GM19043 (cell line): ENCODE data around the gene METTL4.
A peak's percentile ranks its signal among the peaks of the same experiment; 100 is the strongest.

Experiments used
- ATAC-seq: cut with Tn5 transposase; IDR thresholded peaks from one replicate; pipeline ENCODE4 v1.9.1; 2021; ENCODE audit warnings: low read depth; ENCODE audit not compliant: unreplicated experiment

Gene METTL4

DNA sequence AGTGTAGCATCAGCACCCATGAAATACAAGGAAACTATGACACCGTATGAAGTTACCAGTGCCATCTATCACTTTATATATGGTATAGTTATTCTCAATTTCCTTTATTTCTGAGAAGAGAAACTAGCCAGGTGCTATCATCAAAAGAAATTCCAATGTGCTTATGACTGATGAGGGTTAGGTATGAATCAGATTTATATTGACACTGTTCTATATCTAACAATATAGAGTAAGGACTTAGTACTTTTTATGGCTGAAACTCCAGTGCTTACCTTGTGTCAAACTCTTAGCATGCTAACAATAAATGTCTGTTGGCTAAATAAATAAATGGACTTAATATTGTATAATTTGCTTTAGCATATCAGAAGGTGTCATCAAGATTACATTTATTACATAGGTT, 6.9 kb downstream of the METTL4 start:
- no peak for ATAC-seq

- no peak for ATAC-seq
Measured at GRCh38 chr18:2559249-2559648, 12.1 kb downstream of the METTL4 start.

DNA sequence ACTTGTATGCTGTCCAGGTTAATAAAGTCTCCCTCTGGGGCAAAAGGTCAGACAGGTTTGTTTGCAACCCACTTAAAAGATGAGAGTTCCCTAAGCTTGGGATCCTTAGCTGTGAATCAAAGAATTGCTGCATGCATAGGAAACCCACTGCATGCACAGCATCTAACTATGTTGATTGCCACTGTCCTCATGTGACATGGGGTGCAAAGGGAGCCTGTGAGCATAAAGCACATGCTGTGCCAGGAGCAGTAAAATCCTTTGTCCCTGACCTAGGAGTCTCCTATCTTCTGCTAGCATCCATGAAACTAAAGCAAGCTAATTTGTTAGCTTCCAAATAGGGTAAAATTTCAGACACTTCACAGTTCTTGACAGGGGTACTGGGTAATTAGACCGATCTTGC, 13.8 kb downstream of the METTL4 start:
- no peak for ATAC-seq

DNA sequence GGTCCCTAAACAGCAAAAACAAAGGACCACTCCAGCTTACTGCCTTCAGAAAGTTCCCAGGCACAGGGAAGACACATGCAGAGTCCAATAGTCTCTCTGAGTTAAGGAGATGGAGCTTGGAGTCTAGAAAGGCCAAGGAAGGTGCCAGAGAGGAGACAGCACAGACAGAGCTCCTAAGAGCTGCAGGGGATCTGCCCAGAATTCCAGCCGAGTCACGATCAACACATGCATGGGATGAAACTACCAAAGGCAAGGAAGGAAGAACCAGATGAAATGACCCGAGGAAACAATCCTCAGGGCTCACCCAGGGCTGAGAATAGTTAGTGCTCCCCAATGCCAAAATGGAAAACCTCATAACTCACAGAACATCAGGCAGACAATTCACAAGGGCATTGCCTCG, 15.4 kb downstream of the METTL4 start:
- no peak for ATAC-seq

DNA sequence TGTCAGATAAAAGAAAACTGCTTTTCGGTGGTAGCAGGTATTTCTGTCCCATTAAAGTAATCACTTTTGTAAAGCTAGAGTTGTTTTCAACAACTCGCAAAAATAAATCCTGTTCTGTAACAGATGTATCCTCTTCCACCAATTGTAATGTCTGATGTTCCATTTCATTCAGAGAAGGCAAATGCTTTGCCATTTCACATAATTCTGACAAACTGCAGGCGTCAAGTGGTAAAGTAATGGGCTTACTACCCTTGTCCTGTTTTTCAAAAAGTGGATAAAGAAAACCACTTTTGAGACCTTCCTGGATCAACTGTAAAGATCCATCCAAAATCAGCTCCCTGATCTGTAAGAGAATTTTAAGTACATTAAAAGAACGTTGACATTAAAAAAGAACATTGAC, 16.6 kb downstream of the METTL4 start:
- no peak for ATAC-seq

DNA sequence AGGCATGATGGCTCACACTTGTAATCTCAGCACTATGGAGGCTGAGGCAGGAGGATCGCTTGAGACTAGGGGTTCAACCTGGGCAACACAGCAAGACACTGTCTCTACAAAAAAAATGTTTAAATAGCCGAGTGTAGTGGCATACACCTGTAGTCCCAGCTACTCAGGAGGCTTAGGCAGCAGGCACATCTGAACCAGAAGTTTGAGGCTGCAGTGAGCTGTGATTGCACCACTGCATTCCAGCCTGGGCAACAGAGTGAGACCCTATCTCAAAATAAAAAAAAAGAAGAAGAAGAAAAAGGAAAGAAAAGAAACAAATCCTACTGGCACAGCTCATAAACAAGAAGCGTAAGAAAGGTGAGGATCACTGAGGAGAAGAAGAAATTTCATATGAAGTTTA, 19.9 kb downstream of the METTL4 start:
- no peak for ATAC-seq

DNA sequence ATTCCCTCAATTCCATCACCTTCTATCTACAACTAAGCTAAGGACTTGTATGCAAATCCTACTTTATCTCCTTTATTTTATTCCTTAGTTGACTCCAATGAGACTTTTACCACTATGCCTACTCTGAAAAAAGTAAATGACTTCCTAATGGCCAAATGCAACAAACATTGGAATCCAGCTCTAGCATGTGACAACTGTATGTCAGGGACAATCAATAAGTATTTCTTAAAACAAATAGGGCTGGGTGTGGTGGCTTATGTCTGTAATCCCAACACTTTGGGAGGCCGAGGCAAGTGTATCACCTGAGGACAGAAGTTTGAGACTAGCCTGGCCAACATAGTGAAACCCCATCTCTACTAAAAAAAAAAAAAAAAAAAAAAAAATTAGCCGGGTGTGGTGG, 21.8 kb downstream of the METTL4 start:
- ATAC-seq, result no peak

DNA sequence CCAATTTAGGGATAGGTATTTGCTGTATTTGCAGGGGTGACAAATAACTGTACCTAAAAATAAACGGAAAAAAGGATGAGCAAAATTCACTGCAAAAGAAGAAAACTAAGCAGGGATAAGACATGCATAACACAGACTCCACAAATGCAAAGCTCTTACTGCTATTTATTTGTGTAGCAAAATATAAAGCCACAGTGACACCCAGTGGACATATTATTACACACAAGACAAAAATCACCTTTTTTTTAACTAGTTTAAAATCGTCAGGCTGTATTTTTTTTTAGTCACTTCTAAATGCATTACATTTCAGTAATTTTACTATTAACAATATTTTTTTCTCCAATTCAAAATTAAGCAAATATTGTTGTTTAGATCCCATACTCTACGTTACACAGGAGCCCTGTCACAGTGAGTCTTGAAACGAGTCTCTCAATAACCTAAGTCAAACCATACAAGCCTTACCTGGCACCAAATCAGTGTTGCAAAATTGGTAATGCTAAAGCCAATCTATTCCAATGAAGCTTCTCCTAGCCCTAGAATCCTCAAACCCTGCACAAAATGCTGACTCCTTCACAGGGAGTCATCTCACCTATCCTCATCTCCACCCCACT, 23.7 kb downstream of the METTL4 start:
- no peak for ATAC-seq

DNA sequence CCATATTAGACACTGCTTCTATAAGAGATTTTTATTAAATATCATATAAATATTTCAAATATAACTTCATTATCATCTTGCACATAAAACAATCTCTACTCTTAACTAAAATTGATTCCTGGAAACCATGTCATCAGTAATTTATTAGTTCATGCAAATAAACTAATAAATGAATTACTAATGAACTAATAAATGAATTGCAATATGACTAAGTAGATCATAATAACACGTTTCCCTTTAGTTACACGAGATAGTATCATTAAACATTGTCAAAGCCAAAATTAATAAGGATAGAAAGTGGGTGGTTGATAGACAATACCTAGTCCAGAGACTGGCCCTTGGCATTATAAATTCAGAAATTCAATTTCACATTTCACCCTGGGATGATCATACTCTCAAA, 26.1 kb downstream of the METTL4 start:
- no peak for ATAC-seq

DNA sequence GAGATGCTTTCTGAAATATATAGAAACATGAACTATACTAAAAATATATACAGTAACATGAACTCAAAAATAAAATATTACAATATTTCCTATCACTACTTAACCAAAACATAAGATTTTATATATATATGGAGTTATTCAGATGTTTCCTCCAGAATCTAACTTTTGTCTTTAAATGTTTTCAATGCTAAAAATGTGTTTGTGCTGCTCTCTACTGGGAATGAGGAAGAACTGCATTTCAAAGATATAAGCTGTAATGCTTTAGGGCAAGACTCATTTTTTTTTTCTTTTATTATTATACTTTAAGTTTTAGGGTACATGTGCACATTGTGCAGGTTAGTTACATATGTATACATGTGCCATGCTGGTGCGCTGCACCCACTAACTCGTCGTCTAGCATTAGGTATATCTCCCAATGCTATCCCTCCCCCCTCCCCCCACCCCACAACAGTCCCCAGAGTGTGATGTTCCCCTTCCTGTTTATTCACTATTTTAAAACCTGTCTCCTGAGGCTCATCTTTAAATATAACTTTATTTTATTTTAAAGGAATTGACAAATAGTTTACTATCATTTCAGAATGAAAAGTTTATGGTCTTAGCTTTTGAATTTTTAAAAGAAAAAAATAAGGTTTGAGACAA, 29.3 kb downstream of the METTL4 start:
- peak; percentile 68 for ATAC-seq

DNA sequence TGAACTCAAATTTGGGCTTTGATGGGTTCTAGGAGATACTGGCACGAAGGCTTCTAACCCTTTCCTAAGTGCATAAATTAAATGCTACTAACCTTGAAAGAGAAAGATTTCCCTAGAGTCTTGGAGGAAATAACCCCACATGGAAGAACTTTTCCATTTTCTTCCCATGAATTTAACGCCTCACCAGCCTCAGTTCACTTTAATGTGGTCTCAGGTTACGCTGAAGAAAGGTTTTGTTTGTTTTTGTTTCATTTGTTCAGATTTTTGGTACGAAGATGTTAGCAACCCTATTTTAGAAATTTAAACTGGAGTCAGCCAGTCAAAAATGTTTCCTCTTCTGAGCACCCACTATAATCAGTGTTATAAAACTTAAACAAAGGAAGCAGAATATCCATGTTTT, 30.7 kb downstream of the METTL4 start:
- no peak for ATAC-seq

- ATAC-seq, result no peak
Measured at GRCh38 chr18:2538844-2539243, 32.5 kb downstream of the METTL4 start.

GRCh38 chr18:2538236-2538635, 33.1 kb downstream of the METTL4 start:
- no peak for ATAC-seq

DNA sequence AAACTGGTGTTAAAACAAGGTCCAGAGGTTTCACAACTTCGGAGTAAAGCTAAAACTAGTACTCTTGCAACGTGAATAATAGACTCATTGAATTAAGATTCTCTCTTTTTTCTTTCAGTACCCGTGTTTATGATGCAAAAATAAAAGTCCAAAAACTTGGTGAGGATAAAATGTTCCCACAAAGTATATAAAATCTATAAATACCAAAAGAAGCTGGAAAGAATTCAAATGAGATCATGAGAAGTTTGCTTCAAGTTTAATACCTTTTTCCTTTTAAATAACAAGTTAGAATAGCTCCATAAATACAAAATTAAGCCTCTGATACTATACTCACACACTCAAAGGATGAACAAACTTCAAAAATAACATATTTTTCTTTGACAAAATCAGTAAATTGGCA, 34.0 kb downstream of the METTL4 start:
- no peak for ATAC-seq

DNA sequence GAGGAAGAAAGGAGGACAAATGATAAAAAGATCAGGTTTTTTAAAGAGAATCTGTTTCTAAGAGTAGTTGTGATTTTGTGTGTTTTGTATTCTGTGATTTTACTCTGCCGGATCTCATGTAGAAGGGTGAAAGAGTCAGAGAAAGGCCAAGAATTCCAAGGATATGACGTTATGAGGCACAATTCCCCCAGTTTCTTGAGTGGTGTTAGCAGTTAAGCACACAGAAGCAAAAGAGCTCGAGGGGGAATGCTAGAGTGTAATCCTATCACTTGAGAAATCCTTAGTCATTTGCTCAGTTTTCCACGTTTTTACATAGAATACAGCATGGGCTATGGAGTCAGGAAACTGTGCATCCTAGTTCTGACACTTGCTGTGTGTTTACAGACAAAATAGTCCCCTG, 34.8 kb downstream of the METTL4 start:
- no peak for ATAC-seq

GRCh38 chr18:2536063-2536462, 35.2 kb downstream of the METTL4 start:
- ATAC-seq, result no peak

- ATAC-seq, result peak; percentile 29
Measured at GRCh38 chr18:2535419-2535910, 35.8 kb downstream of the METTL4 start.

DNA sequence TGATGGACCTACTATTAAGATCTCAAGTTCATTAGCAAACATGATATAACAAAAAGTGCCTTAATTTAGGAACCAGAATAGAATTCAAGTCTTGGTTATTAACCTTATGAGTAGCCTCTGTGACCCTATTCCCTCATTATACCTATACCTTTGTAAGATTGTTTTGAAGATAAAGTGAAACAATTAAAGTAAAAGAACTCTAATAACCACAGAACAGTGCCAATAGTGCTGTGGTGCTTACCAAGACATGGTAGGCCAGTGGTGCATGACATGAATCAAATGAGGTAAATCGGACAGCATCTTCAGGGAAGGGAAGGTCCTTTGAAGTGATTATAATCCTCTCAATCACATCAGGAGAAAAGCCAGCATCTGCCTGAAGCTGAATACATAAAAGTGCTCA, 36.4 kb downstream of the METTL4 start:
- peak; percentile 54 for ATAC-seq

GRCh38 chr18:2532797-2533196, 38.5 kb downstream of the METTL4 start:
- no peak for ATAC-seq

- ATAC-seq, result no peak
Measured at GRCh38 chr18:2531751-2532150, 39.6 kb downstream of the METTL4 start.

- no peak for ATAC-seq
Measured at GRCh38 chr18:2529154-2529553, 42.2 kb downstream of the METTL4 start.

- ATAC-seq, result no peak
Measured at GRCh38 chr18:2526329-2526728, 45.0 kb downstream of the METTL4 start.
